ENCODE measurements around the gene ABHD14A.
"Not testable (repeated sequence)": the region's sequence is repeated elsewhere in the genome, so short reads cannot be mapped to it uniquely, and the experiment has no call there.

The ABHD14A gene

DNA sequence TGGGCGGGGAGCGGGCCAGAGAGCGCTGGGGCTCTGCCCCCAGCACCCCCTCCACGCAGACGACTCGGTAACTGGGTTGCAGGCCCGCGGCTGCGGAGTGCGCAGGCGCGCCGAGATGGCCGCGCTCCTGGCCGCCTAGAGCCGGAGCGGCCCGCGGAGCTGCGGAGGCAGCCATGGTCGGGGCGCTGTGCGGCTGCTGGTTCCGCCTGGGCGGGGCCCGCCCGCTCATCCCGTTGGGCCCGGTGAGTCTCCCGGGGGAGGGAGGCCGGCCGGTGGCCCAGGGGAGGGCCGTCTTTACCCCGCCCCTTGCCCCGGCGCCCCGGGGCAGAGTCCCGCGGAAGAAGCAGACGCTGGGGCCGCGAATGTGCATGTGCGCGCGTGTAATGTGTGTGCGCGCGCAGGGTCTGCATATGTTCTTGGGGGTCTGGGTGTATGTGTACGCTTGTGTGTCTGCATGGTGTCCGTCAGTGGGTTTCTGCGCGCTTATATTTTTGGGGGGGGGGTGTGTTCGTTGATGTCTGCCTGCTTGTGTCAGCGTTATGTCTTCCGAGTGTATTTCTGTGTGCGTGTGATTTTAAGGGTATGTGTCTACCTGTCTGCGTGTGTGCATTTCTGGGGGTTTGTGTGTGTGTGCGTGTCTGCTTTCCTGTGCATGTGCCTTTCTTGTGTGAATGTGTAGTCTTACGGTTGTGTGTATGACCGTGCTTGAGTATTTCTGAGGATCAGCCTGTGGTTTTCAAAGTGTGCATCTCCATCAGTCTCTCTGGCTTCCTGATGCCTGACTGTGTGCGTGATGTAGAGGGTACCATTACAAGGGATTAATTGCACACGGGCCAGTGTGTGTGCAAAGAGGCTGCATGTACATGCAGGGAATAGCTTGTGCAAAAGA, at the start of gene ABHD14A:
TSS of gene ABHD14A (plus strand) at position 102 of the 889 bp plus-strand sequence. CDS start at position 174, 72 bp downstream.
- peak; percentile 70 for DNase-seq

DNA sequence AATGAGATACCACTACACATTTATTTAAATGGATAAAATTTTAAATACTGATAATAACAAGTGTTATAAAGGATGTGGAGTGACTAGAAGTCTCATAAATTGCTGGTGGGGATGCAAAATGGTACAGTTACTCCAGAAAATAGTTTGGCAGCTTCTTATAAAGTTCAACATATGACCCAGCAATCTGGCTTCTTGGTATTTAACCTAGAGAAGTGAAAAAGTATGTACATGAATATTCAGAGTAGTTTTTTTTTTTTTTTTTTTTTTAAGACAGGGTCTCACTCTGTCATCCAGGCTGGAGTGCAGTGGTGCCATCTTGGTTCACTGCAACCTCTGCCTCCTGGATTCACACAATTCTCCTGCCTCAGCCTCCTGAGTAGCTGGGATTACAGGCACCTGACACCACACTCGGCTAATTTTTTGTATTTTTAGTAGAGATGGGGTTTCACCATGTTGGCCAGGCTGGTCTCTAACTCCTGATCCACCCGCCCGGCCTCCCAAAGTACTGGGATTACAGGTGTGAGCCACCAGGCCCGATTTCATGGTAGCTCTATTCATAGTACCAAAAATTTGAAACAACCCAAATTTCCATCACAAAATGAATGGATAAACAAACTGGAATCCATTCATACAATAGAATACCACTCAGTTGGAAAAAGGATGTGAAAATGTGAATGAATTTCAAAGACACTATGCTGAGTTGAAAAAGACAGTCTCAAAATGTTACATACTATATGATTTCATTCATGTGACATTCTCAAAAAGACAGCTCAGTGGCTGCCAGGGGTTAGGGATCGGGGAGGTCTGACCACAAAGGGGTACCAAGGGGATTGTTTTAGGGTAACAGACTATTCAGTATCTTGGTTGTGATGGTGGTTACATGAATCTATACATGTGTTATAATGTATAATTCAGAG, 47.5 kb upstream of the ABHD14A start:
- DNase-seq, result no peak

DNA sequence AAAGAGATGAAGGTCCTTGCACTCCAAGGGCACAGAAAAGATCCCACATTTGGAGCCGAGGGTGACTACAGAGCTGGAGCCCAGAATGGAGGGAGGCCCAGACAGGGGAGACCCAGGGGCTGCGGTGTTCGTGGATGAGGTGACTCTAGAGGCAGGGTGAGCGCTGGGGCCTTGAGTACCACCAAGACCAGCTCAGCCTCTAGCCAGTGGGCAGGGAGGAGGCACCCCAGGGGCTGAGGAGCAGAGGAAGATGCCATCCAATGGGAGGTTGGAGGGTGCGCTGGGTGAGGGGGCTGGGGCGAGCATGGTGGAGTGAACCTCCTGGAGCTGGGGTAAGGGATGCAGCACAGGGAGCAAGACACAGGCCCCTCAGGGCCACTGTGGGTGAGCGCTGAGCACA, 46.4 kb upstream of the ABHD14A start:
- no peak for DNase-seq

DNA sequence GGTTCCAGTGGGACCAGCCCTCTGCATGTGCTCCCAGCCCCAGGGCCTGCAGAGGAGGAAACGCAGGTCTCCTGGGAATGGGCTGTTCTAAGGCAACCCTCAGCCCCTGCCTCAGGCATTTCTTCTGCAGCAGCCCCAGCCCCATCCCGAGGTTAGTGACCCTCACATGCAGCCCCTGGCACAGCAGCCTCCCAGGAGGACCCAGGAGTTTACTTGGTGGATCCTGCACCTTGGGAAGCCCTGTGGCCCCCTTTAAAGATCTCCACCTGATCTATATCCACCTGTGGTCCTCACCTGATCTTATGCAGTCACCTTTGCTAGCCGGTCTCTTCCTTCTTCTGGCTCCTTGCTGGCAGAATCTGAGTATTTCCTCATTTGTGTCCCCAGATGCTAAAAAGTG, 45.9 kb upstream of the ABHD14A start:
- not testable (repeated sequence) for DNase-seq

DNA sequence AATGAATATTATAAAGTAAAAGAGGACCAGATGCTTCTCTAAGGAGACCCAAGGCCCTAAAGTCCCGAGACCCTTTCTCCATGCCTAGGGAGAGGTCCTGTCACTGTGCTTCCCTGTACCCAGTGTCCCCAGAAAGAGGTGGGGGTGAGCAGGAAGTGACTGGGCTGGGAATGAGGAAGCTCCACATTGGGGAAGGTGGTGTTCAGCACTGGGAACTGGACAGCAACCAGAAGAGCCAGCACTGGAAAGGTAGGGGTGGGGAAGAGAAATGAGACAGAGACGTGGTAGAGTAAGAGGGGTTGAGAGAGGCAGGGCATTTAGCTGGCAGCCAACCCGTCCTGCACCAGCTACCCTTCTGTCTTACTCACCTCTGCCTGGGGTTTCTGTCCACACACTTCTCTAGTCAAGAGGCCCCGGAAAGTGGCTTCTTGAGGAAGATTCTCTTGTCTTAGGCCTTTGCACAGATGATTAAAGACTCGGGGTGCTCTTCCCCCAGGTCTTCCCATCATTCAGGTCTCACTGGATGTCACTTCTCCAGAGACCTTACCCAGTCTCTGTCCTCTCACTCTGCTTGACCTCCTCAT, 45.4 kb upstream of the ABHD14A start:
- no peak for DNase-seq

DNA sequence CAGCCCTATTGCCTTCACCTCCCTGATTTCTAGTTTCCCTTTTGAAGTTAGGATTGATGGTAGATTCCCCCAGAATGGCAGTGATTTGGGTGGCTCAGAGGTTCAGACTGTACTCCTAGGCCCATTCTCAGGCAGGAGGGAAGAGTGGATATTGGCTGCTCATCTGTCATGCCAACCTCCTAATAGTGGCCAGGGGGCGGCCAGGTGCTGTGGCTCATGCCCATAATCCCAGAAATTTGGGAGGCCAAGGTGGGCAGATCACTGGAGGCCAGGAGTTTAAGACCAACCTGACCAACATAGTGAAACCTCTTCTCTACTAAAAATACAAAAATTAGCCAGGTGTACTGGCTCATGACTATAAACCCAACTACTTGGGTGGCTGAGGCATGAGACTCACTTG, 44.4 kb upstream of the ABHD14A start:
- DNase-seq, result no peak

DNA sequence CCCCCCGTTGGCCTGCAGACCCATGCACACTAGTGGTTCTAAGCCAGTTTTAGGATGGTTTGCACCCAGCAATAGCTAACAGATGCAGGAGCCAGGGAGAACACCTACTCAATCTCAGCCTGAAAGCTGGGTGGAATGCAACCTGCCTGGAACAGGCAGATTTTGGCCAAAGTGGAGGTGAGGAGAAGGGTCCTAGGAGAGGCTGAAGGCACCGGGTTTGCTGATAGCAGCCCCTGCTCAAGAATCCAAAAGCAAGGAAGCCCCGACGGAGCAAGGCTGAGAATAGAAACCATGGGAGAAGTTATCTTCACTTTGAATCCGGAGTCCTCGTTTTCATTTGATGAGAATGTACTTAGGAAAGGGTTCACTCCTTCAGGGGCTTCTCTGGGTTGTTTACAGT, 43.1 kb upstream of the ABHD14A start:
- DNase-seq, result no peak

DNA sequence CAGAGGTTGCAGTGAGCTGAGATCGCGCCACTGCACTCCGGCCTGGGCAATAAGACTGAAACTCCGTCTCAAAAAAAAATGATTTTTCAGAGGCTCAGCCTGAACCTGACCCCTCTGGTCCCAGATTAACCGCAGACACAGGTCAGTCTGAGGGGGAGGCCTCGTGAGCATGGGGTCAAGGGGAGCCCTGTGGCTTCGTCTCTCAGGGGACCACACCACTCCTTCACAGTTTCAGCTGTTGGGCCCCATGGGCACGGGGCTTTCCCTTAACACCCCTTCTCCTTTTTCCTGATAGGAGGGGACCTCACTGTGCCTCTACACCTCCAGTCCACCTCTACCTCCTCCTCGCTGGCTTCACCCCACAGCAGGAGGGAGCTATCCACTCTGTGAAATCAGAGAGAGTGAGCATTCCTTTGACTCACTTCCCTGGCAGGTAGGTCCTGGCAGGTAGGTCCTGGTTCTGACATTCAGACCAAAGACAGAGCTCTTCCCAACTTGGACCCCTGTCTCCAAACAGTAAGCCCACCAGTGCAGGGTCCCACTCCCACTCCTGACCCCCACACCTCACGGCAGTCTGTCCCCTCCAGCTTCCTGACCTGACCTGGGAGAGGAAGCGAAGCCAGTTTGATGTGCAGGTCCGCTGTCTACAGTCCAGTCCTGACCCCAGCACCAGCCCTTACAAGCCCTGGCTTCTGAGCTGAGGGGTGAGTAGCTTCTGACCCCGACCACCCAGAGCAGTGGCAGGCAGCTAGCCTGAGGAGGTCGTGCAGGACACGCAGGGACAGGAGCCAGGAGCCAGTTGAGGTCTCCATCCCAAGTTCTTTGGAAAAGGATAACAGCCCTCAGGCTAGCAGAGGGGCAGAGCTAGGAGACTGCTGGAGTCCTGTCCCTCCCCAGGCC, 42.1 kb upstream of the ABHD14A start:
- DNase-seq, result no peak

DNA sequence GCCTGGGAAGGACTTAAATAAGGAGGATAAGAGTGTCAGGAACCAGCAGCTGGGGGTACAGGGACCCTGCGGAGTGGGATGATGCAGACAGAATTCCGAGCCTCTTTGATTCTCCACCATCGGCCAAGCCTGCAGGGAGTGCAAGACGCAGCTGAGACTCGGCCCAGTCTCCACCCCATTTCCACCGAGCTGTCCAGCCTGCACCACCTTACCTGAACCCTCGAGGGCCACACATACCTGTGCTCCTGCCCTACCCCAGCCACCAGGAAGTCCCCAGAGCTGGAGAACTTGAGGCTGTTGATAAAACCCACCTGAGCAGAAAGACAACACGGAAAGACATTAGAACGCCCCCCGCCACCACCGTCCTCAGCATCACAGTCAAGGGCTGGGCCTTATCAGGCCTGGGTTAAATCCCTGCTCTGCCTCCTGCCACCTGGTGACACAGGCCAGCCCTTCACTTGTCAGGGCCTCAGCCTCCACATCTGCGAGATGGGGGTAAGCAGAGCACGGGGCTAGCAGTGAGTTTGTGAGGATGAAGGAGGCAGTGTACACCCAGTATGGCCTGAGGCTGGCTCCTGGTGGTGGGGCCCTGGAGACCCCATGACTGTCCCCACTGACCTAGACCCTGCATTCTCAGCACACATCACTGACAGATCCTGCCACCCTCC, 41.3 kb upstream of the ABHD14A start:
- DNase-seq, result no peak

DNA sequence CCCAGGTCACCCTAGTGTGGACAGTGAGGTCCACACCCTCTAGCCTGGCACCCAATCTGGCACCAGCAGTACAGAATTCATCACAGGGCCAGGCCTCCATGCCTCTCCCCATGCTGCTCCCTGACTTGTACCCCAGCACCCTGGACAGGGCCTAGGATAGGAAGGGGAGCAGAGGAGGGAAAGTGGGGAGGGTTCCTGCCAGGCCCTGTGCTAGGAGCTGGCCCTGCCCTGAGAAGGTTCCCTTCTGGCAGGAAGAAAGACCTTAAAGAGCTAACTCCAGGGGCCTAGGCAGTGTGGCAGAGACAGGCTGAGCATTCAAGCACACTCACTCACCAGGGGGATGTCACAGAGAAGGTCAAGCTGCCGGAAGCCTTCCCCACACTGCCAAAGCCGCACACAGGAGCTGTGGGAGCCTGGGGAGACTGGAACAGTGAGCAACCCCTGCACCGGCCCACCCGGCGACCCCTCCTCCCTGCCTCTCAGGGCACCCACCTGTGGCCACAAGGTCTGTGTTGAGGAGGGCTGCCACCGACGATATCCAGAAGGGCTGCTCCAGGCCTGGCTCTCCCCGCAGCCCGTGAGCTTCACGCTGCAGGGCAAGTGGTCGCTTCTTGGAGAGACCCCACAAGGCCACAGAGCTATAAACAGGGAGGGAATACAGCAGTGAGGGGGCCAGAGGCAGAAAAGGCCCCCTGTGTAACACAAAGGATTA, 40.6 kb upstream of the ABHD14A start:
- no peak for DNase-seq

DNA sequence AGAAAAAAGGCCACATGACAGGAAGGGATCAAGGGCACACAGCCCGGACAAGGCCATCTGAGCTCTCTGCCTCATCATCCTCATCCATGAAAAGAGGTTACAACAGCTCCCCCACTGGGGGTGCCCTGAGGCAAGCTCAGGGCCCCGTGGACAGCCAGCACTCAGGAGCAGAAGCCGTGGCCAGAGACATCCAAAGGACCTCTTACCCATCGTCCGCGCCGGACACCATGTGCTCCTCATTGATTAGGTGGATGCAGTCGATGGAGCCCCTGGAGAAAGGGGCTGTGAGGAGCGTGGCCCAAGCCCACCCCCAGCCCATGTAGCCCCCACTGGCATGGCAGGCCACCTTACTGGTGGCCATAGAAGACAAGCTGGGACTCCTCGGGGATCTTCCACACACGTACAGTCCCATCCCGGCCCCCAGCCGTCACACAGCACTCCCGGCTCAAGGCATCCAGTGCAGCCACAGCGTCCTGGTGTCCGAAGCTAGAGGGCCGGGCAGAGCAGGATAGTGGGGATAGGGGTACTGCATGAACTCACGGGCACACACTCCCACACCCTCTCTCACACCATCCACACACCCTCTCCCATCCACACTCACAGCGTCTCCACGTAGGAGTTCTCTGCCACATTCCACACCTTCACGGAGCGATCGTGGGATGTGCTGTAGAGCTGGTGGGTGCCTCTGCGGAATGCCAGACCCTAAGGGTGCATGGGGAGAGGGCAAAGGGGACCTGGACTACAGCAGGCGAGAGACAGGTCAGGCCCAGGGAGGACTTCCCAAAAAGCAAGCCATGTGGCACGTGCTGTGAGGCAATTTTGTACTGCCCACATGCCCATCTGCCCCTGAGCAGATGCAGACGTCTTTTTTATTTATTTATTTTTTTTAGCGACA, 39.6 kb upstream of the ABHD14A start:
- no peak for DNase-seq

DNA sequence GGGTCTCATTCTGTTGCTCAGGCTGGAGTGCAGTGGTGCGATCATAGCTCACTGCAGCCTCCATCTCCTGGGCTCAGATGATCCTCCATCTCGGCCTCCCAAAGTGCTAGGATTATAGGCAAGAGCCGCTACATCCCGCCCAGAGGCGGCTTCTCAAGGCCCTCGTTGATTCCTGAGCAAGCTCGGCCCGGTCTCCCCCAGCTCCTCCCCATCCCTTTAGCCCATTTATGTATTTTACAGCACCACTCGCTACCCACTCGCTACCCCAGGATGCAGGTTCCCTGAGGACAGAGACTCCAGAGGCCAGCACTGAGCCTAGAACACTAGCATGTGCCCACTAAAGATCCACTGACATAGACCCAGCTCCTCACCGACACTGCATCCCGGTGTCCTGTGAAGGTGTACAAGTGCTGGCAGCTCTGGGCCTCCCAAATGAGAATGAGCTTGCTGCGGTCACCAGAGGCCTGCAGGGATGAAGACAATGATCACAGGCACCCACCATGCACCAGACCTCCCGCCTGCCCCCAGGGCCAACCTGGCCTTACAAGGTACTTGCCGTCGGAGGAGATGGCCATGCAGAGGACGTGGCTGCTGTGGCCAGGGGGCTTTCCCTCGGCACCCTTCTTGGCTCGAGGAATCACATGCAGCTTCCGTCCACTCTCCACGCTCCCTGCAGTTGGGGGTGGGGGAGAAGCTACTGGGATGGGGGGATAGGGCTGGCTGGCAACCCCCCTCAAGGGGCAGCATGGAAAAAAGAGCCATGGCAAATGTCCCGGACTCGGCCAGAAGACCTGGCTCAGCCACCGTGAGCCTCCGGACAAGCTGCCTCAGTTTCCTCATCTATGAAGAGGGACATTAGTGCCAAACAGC, 38.7 kb upstream of the ABHD14A start:
- no peak for DNase-seq

DNA sequence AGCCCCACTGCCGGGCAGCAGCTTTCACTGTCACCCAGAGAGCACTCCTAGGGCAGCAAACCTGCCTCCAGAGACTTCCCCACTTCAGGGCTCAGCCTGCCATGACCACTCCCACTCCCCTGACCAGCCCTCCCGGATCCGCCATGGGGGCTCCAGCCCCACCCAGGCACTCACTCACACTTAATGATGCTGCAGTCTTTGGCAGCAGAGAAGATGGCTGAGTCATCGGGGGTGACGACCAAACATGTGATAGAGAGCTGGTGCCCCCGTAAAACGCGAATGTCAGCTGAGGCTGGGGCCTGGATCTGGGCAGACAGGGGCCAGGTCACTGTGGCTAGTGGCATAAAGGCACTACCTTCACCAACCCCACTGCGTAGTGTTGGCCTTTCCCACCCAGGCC, 37.9 kb upstream of the ABHD14A start:
- peak; percentile 14 for DNase-seq

DNA sequence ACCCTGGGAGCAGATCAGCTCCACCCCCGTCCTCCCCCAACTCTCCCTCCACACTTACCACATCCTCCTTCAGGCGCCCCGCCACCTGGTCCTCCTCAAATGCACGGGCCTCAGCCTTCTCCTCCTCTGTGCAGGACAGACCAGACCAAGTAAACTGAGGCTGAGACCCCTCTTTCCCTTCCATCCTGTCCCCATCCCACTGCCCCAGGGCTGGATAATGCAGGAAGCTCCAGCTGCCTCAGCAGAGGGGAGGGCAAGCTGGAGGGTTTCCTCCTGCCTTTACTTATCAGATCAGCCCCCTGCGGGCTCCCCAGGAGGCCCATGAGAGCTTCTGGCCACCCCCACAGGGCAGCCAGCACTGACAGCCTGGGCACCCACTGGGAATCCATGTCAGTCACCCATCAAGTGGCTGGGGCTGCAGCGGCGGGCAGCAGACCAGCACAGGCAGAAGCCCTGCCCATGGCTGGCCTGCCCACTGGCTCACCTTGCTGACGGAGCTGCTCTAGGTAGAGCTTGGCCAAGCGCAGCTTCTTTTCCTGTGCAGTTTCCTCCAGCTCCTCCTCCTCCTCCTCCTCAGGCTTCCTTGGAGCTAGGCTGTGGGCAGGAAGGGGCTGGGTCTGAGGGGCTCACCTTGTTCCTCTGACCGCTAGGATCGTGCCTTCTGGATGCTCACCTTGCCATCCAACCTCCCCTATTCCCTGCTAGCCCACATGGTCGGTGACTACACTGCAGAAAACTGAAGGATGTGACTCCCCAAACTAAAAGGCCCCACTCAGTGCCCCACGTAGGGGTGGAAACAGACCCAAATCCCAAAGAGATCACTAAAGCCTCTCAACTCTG, 37.0 kb upstream of the ABHD14A start:
- DNase-seq, result no peak

DNA sequence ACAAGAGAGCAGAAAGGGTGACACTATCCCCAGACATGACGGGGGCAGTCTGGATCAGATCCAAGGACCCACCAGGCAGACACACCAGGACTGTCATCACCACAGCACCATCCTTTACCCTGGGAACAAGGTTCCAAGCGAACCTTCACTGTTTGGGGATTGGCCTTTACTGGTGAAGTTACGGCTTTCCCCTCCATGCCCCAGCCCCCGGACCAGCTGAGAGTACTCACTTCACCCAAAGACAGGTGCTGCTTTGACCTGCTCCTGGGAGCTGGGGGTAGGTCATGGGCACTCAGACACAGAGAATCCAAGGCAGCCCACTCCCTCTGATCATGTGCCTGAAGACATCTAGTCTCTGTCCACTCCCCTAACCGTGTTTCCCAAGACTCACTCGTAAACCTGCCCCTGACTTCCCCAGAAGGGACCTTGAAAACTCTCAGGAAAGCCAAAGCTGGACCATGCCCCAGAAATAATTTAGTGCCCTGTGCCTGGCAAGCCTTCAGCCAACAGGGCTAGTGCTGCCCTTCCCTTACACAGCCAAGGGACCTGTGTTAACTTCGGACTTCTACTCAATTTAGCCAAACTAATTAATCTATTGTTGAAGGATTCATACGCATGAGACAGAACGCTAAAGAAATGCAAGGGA, 36.0 kb upstream of the ABHD14A start:
- no peak for DNase-seq

DNA sequence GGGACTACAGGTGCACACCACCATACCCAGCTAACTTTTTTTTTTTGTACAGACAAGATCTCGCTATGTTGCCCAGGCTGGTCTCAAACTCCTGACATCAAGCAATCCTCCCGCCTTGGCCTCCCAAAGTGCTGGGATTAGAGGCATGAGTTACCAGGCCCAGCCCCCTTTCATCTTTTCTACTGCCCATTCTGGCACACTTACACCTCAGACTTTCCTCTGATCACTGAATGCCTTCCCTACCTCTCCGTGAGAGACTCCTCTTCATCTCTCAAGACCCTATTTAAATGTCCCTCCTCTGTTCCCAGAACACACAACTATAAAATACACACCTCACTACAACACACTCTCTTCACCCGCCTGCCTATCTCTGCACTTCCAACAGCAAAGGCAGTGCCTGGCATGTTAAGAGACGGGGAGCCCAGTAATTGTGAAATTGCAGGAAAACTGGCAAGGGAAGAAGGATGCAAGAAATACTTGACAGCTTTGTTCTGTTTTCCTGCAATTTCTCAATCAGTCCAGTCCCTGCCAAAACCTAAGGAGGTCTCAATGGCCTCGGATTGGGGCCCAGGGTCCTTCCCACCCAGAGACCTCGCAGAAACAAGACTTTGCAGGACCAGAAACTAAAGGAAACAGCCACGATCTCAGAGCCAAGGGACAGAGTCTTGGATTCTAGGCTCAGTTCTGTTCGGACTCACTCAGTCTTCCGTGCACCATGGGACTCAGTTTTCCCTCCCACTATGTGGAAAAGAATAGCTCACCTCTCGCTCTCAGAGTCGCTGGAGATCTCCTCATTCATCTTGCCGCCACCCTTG, 34.0 kb upstream of the ABHD14A start:
- DNase-seq, result no peak

DNA sequence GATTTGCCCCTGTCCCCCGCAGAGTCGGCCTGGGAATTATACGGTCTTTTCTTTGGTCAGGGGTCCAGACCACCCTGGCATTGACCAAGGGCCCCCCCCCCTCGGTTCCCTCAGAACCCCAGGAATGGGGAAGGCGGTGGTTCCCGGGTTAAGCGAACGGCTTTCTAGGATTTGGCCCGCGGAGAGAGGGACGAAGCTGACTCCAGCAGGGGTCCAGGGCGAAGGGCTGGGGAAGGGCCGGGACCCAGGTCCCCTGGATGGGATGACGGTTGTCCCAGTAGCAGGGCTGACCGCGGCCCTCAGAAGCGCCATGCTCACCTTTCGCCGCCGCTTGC, 33.4 kb upstream of the ABHD14A start:
- DNase-seq, result no peak

All from EL (cell line).